Smooth muscle cell (in vitro differentiated cells): ENCODE results near the gene DCAF16. TPM values are rescaled to one million over a fixed set of nuclear protein-coding genes. Genes with fewer than 3 reads are reported as not detected.

ENCODE experiments used
- polyA plus RNA-seq: library from polyadenylated mRNA; unstranded; fragments of >200 nt; fragmentation: Nextera tagmentation; extraction: Ambion mirVana; gene quantifications from 2 replicates; pipeline ENCODE4 v1.2.1, GENCODE V29; 2016
- total RNA-seq: library from RNA; depleted of rRNA; stranded (reverse); fragments of >200 nt; gene quantifications from 2 replicates; pipeline ENCODE4 v1.2.3, GENCODE V29; 2014

Gene DCAF16
- total and polyA plus RNA-seq, 2 experiments from 2014 or later, result 6.5 to 19.3 TPM

Other genes with a start within 250 kb of the DCAF16 start
- gene LAP3, start 233.6 kb downstream of the DCAF16 start, total RNA-seq, result 29.1 and 42.9 TPM in 2 replicates
- 37.6 and 38.6 TPM in 2 replicates for gene LAP3, start 233.6 kb downstream of the DCAF16 start, polyA plus RNA-seq
- gene MED28, start 196.1 kb downstream of the DCAF16 start, total RNA-seq, result 10.4 and 10.9 TPM in 2 replicates
- 39.5 and 42.0 TPM in 2 replicates for gene MED28, start 196.1 kb downstream of the DCAF16 start, polyA plus RNA-seq
- gene FAM184B, start 29.1 kb downstream of the DCAF16 start, total RNA-seq, result not detected in 2 replicates
- gene FAM184B, start 29.1 kb downstream of the DCAF16 start, polyA plus RNA-seq, result 0.06 TPM in 1 of 2 replicates, not detected in the other
- gene NCAPG, start 222 bp upstream of the DCAF16 start, total RNA-seq, result 19.6 and 20.1 TPM in 2 replicates
- gene NCAPG, start 222 bp upstream of the DCAF16 start, polyA plus RNA-seq, result 2.7 and 6.9 TPM in 2 replicates
- 15.9 and 16.6 TPM in 2 replicates for gene LCORL, start 211.0 kb upstream of the DCAF16 start, total RNA-seq
- 6.7 and 11.2 TPM in 2 replicates for gene LCORL, start 211.0 kb upstream of the DCAF16 start, polyA plus RNA-seq